Measurements from ENCODE around the gene SYNPO2L. TPM values are rescaled to one million over a fixed set of nuclear protein-coding genes. Genes with fewer than 3 reads are reported as not detected.
A peak's percentile ranks its signal among the peaks of the same experiment; 100 is the strongest.
"Not testable (repeated sequence)": the region's sequence is repeated elsewhere in the genome, so short reads cannot be mapped to it uniquely, and the experiment has no call there.

SYNPO2L gene
- total RNA-seq, 1 donor from 2014 or later = 0.84 TPM

GRCh38 chr10:73648975-73649829 lies 6.6 kb downstream of the SYNPO2L start:
- ATAC-seq = no peak

- ATAC-seq = peak; percentile 21
These were observed 7.8 kb downstream of the SYNPO2L start for GRCh38 chr10:73647875-73648651.

- peak; percentile 44 for ATAC-seq
These were observed 8.5 kb downstream of the SYNPO2L start for GRCh38 chr10:73647211-73647874.

GRCh38 chr10:73646598-73647041 lies 9.2 kb downstream of the SYNPO2L start:
- ATAC-seq = no peak

- no peak for ATAC-seq
These were observed 10.6 kb downstream of the SYNPO2L start for GRCh38 chr10:73645251-73645650.

- no peak for ATAC-seq
These were observed 11.1 kb downstream of the SYNPO2L start for GRCh38 chr10:73644767-73645166.

- ATAC-seq = peak; percentile 74
These were observed 11.7 kb downstream of the SYNPO2L start for GRCh38 chr10:73644015-73644743.

GRCh38 chr10:73643362-73643761 lies 12.5 kb downstream of the SYNPO2L start:
- no peak for ATAC-seq

- no peak for ATAC-seq
These were observed 14.3 kb downstream of the SYNPO2L start, which contains the start of gene MYOZ1 for GRCh38 chr10:73641328-73642060. Gene MYOZ1 (minus strand): TSS chr10:73641474. CDS start chr10:73640017, 1,457 bp downstream.

GRCh38 chr10:73639286-73639685 lies 16.5 kb downstream of the SYNPO2L start:
- ATAC-seq = no peak

- no peak for ATAC-seq
These were observed 20.0 kb downstream of the SYNPO2L start for GRCh38 chr10:73635781-73636180.

GRCh38 chr10:73634421-73634820 lies 21.4 kb downstream of the SYNPO2L start:
- ATAC-seq = no peak

GRCh38 chr10:73629165-73629564 lies 26.7 kb downstream of the SYNPO2L start:
- ATAC-seq = no peak

GRCh38 chr10:73628405-73628804 lies 27.4 kb downstream of the SYNPO2L start:
- ATAC-seq = peak; percentile 25

- no peak for ATAC-seq
These were observed 28.5 kb downstream of the SYNPO2L start for GRCh38 chr10:73627300-73627699.

GRCh38 chr10:73625884-73626752 lies 29.7 kb downstream of the SYNPO2L start:
- ATAC-seq = peak; percentile 97

- ATAC-seq = peak; percentile 9
These were observed 30.6 kb downstream of the SYNPO2L start for GRCh38 chr10:73625004-73625883.

- ATAC-seq = no peak
These were observed 32.8 kb downstream of the SYNPO2L start for GRCh38 chr10:73623056-73623455.

GRCh38 chr10:73620974-73621373 lies 34.9 kb downstream of the SYNPO2L start:
- not testable (repeated sequence) for ATAC-seq
